Endodermal cell (in vitro differentiated cells): ENCODE results near the gene ARHGEF11. TPM values are rescaled to one million over a fixed set of nuclear protein-coding genes. Genes with fewer than 3 reads are reported as not detected.

Source experiments
- DNase-seq: peaks from one replicate; pipeline ENCODE4 v3.0.0-alpha.2; 2017
- H3K27ac ChIP-seq: 2 replicates; pipeline ENCODE4 v1.5.1; 2013; ENCODE audit warnings: mild to moderate bottlenecking, low read depth, low read length, moderate library complexity
- H3K27me3 ChIP-seq: 2 replicates; pipeline ENCODE4 v1.6.1; 2013; ENCODE audit warnings: mild to moderate bottlenecking, low read length, moderate library complexity; ENCODE audit not compliant: insufficient read depth, control insufficient read depth, poor library complexity, severe bottlenecking
- H3K36me3 ChIP-seq: 2 replicates; pipeline ENCODE4 v1.7.0; 2013; ENCODE audit warnings: mild to moderate bottlenecking, low read length, moderate library complexity; ENCODE audit not compliant: control insufficient read depth, insufficient read depth
- H3K4me1 ChIP-seq: one replicate; pipeline ENCODE4 v1.7.0; 2013; ENCODE audit warnings: low read length; ENCODE audit not compliant: control insufficient read depth, insufficient read depth
- H3K4me3 ChIP-seq: 2 replicates; pipeline ENCODE4 v1.5.1; 2013; ENCODE audit warnings: mild to moderate bottlenecking, low read length, moderate library complexity
- H3K9ac ChIP-seq: 2 replicates; pipeline ENCODE4 v1.6.1; 2013; ENCODE audit warnings: mild to moderate bottlenecking, low read length, moderate library complexity; ENCODE audit not compliant: poor library complexity, severe bottlenecking; ENCODE audit errors: extremely low read depth
- H3K9me3 ChIP-seq: 2 replicates; pipeline ENCODE4 v1.6.1; 2013; ENCODE audit warnings: mild to moderate bottlenecking, low read length, moderate library complexity; ENCODE audit not compliant: control insufficient read depth
- H3K27ac Mint-ChIP-seq: 2 replicates; pipeline ENCODE4 v1.8.0; 2020; ENCODE audit warnings: mixed read lengths
- H3K27me3 Mint-ChIP-seq: 2 replicates; pipeline ENCODE4 v1.8.0; 2021; ENCODE audit warnings: mild to moderate bottlenecking, mixed read lengths; ENCODE audit not compliant: insufficient read depth
- H3K36me3 Mint-ChIP-seq: 2 replicates; pipeline ENCODE4 v1.8.0; 2020; ENCODE audit warnings: low read depth, mixed read lengths
- H3K4me1 Mint-ChIP-seq: 2 replicates; pipeline ENCODE4 v1.8.0; 2020; ENCODE audit warnings: mixed read lengths
- H3K4me3 Mint-ChIP-seq: 2 replicates; pipeline ENCODE4 v1.8.0; 2020; ENCODE audit warnings: mild to moderate bottlenecking, moderate library complexity, mixed read lengths
- H3K9me3 Mint-ChIP-seq: 2 replicates; pipeline ENCODE4 v1.8.0; 2020; ENCODE audit warnings: mild to moderate bottlenecking, mixed read lengths
- WGBS, 2 experiments: methylation state at CpG; one replicate each; pipeline versions ENCODE4 v1.1.5 to v1.1.7; 2013; ENCODE audit warnings: missing lambda C conversion rate in 2 of 2, mixed read lengths in 1 of 2; ENCODE audit not compliant: insufficient coverage in 1 of 2, insufficient read length in 1 of 2; 5-methylcytosine and 5-hydroxymethylcytosine counted together
- total RNA-seq, 2 donors: library from RNA; stranded (reverse); fragmentation: NEBNext Ultra II Directional in 1 of 2; extraction: Animal tissue kit (Norgen Biotek cat#: 25700) in 1 of 2; gene quantifications; 2 replicates in 1 of 2; 3 replicates in 1 of 2; pipeline ENCODE4 v1.2.1, GENCODE V29; 2021
- TF ChIP-seq, protein P1 (sequence below): fragments of 200-600 bp; sonication (generic); conservative IDR thresholded peaks from 2 replicates; pipeline ENCODE4 v1.5.0; 2021; ENCODE audit warnings: antibody characterized with exemption, mild to moderate bottlenecking

The ARHGEF11 gene
- total RNA-seq, 2 donors from 2014 or later, result 54.2 to 56.5 TPM

DNA sequence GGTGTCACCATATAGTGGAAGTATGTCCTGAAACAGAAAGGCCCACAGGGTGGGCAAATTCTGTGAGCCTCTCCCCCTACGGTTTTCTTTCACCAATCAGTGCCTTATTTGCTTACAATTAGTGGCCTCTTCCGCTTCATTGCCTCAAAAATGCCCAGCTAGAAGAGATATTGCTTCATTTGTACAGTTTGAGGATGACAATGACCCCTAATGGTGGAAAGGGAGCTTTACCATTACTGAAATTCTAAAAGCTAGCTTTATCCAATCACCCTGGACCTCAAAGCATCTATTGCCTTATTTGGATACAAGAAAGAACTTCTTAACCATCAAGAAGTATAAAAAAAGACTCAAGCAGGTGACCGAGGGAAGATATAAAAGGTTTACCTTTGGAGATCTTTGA is 75.5 kb downstream of the ARHGEF11 start:
- DNase-seq, result peak; percentile 17
- no peaks in the 10 kb centered on the region for H3K27me3 ChIP-seq
- H3K4me1 ChIP-seq, result peaks cover 5% of the 10 kb centered on the region
- Mint-ChIP-seq H3K4me3 (no peak overlapping the region), H3K27me3 (no peaks in the 10 kb centered on the region), H3K4me1 (peaks cover 5% of the 10 kb centered on the region), H3K9me3 (no peaks in the 10 kb centered on the region), H3K27ac (no peak overlapping the region), H3K36me3 (peaks cover 88% of the 10 kb centered on the region)
- 78 to 93% methylated on average over 3 of the region's 3 CpGs for WGBS, 2 experiments
- peaks cover 97% of the 10 kb centered on the region for H3K36me3 ChIP-seq
- no peaks in the 10 kb centered on the region for H3K9me3 ChIP-seq
- no peak overlapping the region for H3K4me3 ChIP-seq
- no peak overlapping the region for H3K27ac ChIP-seq
- TF ChIP-seq, protein P1, sequence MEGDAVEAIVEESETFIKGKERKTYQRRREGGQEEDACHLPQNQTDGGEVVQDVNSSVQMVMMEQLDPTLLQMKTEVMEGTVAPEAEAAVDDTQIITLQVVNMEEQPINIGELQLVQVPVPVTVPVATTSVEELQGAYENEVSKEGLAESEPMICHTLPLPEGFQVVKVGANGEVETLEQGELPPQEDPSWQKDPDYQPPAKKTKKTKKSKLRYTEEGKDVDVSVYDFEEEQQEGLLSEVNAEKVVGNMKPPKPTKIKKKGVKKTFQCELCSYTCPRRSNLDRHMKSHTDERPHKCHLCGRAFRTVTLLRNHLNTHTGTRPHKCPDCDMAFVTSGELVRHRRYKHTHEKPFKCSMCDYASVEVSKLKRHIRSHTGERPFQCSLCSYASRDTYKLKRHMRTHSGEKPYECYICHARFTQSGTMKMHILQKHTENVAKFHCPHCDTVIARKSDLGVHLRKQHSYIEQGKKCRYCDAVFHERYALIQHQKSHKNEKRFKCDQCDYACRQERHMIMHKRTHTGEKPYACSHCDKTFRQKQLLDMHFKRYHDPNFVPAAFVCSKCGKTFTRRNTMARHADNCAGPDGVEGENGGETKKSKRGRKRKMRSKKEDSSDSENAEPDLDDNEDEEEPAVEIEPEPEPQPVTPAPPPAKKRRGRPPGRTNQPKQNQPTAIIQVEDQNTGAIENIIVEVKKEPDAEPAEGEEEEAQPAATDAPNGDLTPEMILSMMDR, result peak; percentile 48
- H3K9ac ChIP-seq, result no peak overlapping the region

DNA sequence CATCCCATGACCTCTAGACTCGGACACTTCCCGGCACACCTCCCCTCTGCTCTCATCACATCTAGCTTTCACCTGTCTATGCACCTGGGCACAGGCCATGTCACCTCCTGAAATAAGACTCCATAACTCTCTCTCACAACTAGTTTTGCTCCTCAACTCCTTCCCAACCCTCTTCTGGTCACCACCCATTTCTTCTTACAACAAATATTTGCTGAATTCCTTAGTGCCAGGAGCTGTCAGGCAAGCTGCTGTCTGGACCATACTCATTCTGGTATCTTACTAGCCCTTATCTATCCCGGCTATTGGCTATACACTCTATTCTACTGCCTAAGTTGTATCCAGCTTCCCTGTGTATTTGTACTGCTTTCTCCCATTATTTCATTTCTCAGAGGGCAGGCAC is 76.0 kb downstream of the ARHGEF11 start:
- TF ChIP-seq, protein P1, result no peak
- no peaks in the 10 kb centered on the region for H3K27me3 Mint-ChIP-seq
- peaks cover 1% of the 10 kb centered on the region for H3K4me1 Mint-ChIP-seq
- H3K27ac ChIP-seq, result no peak overlapping the region
- no peaks in the 10 kb centered on the region for H3K27me3 ChIP-seq
- H3K4me3 Mint-ChIP-seq, result no peak overlapping the region
- H3K36me3 Mint-ChIP-seq, result peaks cover 82% of the 10 kb centered on the region
- WGBS, 2 experiments, result 94% methylated on average over 3 of the region's 3 CpGs; no CpG with 5 or more reads in 1 of the 2 experiments
- no peaks in the 10 kb centered on the region for H3K9me3 Mint-ChIP-seq
- no peaks in the 10 kb centered on the region for H3K9me3 ChIP-seq
- no peak overlapping the region for H3K9ac ChIP-seq
- peaks cover 5% of the 10 kb centered on the region for H3K4me1 ChIP-seq
- H3K27ac Mint-ChIP-seq, result no peak overlapping the region
- peaks cover 97% of the 10 kb centered on the region for H3K36me3 ChIP-seq
- H3K4me3 ChIP-seq, result no peak overlapping the region
- peak; percentile 17 for DNase-seq

- Histone ChIP-seq H3K9ac (no peak overlapping the region), H3K27ac (no peak overlapping the region), H3K27me3 (no peaks in the 10 kb centered on the region), H3K4me3 (no peak overlapping the region), H3K4me1 (no peaks in the 10 kb centered on the region), H3K9me3 (no peaks in the 10 kb centered on the region), H3K36me3 (peaks cover 95% of the 10 kb centered on the region)
- no peak overlapping the region for H3K27ac Mint-ChIP-seq
- TF ChIP-seq, protein P1, result no peak
- no peaks in the 10 kb centered on the region for H3K4me1 Mint-ChIP-seq
- H3K36me3 Mint-ChIP-seq, result peaks cover 85% of the 10 kb centered on the region
- H3K9me3 Mint-ChIP-seq, result no peaks in the 10 kb centered on the region
- no peaks in the 10 kb centered on the region for H3K27me3 Mint-ChIP-seq
- WGBS, 2 experiments, result 90% methylated on average over 2 of the region's 2 CpGs; no CpG with 5 or more reads in 1 of the 2 experiments
- H3K4me3 Mint-ChIP-seq, result no peak overlapping the region
- DNase-seq, result no peak
These were observed 81.1 kb downstream of the ARHGEF11 start for GRCh38 chr1:156964441-156964840.
